Stimulated activated CD4-positive, alpha-beta T cell treated with anti-CD3 and anti-CD28 coated beads, Interleukin-1b, Interleukin-23, amount 100 ng/mL, for 24 hours (primary cell): ENCODE measurements around the gene C1orf232.

ENCODE experiments used
- DNase-seq, 4 experiments: peaks; one replicate each; pipeline ENCODE4 v3.0.0-alpha.2; 2020; ENCODE audit warnings: low read depth in 4 of 4, low spot score in 1 of 4

Gene C1orf232

GRCh38 chr1:26180010-26180506 lies 11.3 kb upstream of the C1orf232 start:
- no peak for DNase-seq

- DNase-seq: peak in 1 of 4 experiments; percentile 23
Measured at GRCh38 chr1:26177182-26177684, 8.5 kb upstream of the C1orf232 start, which contains the start of gene CNKSR1. Gene CNKSR1 (plus strand): TSS chr1:26177491. CDS start chr1:26177548, 57 bp downstream.

GRCh38 chr1:26175346-26175745 lies 6.6 kb upstream of the C1orf232 start:
- no peak for DNase-seq

- no peak for DNase-seq
Measured at GRCh38 chr1:26171084-26172072, 2.6 kb upstream of the C1orf232 start, which contains the start of gene ZNF593OS. Gene ZNF593OS (minus strand): TSS chr1:26171832. CDS start chr1:26171661, 171 bp downstream.

GRCh38 chr1:26170472-26170821 lies 1.7 kb upstream of the C1orf232 start:
- no peak for DNase-seq

- peak; percentile 71 to 86 (median 80) for DNase-seq
Measured at GRCh38 chr1:26169669-26170471, 1.1 kb upstream of the C1orf232 start, which contains the start of gene ZNF593. Gene ZNF593 (plus strand): TSS chr1:26169908. CDS start chr1:26169984, 76 bp downstream.

- no peak for DNase-seq
Measured at GRCh38 chr1:26169198-26169554, 413 bp upstream of the C1orf232 start.

GRCh38 chr1:26166719-26167281 lies 2.0 kb downstream of the C1orf232 start:
- no peak for DNase-seq

- DNase-seq: no peak
Measured at GRCh38 chr1:26164861-26165842, 3.6 kb downstream of the C1orf232 start.

GRCh38 chr1:26164036-26164860 lies 4.5 kb downstream of the C1orf232 start:
- DNase-seq: peak; percentile 33 to 47 (median 35)

- DNase-seq: no peak
Measured at GRCh38 chr1:26163684-26164035, 5.1 kb downstream of the C1orf232 start.

- no peak for DNase-seq
Measured at GRCh38 chr1:26162220-26162709, 6.5 kb downstream of the C1orf232 start.

GRCh38 chr1:26161415-26162219 lies 7.1 kb downstream of the C1orf232 start:
- DNase-seq: peak; percentile 21 to 42 (median 26)

GRCh38 chr1:26160527-26161414 lies 8.0 kb downstream of the C1orf232 start:
- DNase-seq: no peak

- no peak for DNase-seq
Measured at GRCh38 chr1:26159743-26160039, 9.1 kb downstream of the C1orf232 start.

GRCh38 chr1:26158908-26159742 lies 9.6 kb downstream of the C1orf232 start, which contains the start of gene FAM110D:
Gene FAM110D (plus strand): TSS chr1:26159079. CDS start chr1:26161292, 2,213 bp downstream.
- no peak for DNase-seq
